GM23248 (cell line): ENCODE data around the gene OR10K2.

Experiments
- EZH2 ChIP-seq: fragments of 200-600 bp; sonication (generic); IDR thresholded peaks from 2 replicates; pipeline ENCODE4 v1.6.1; 2018; ENCODE audit warnings: antibody characterized with exemption, mild to moderate bottlenecking; ENCODE audit not compliant: insufficient read depth, poor library complexity, severe bottlenecking
- EZH2phosphoT487 ChIP-seq: fragments of 200-600 bp; sonication (generic); IDR thresholded peaks from 2 replicates; pipeline ENCODE4 v1.6.1; 2018; ENCODE audit warnings: antibody characterized with exemption, moderate library complexity, mild to moderate bottlenecking, low read depth; ENCODE audit not compliant: insufficient read depth

GRCh38 chr1:158407092-158407491 lies 18.9 kb downstream of the OR10K2 start:
- TF ChIP-seq EZH2phosphoT487 = no peak
- no peak for TF ChIP-seq EZH2
